ENCODE measurements around the gene FAM210A.

DNA sequence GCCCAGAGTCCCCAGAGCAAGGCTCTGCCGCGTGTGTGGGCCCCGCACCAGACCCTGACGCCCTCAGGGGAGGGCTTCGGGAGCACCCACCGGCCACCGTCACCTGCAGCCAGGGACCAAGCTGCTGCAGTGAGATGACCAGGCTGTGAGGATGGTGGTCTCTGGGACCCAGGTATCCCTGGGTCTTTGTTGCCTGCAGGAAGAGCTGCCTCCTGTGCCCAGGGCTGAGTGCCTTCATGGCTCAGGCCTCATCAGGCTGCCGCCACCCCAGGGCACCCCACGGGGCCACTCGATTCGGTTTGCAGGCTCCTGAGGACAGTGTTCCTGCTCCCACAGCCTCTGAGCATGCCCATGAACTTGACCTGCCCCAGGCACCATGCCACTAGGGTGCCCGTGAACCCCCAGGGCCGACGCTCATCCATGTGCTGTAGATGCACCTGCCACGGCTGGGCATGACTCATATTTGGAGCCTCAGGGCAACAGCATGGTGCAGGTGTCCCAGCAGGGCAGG lies 109.8 kb downstream of the FAM210A start:
- TF ChIP-seq, protein P1, sequence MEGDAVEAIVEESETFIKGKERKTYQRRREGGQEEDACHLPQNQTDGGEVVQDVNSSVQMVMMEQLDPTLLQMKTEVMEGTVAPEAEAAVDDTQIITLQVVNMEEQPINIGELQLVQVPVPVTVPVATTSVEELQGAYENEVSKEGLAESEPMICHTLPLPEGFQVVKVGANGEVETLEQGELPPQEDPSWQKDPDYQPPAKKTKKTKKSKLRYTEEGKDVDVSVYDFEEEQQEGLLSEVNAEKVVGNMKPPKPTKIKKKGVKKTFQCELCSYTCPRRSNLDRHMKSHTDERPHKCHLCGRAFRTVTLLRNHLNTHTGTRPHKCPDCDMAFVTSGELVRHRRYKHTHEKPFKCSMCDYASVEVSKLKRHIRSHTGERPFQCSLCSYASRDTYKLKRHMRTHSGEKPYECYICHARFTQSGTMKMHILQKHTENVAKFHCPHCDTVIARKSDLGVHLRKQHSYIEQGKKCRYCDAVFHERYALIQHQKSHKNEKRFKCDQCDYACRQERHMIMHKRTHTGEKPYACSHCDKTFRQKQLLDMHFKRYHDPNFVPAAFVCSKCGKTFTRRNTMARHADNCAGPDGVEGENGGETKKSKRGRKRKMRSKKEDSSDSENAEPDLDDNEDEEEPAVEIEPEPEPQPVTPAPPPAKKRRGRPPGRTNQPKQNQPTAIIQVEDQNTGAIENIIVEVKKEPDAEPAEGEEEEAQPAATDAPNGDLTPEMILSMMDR (IDR thresholded peaks at IDR 0.05): no peak
- no peak for TF ChIP-seq POLR2A (IDR thresholded peaks at IDR 0.05)

Measured in esophagus squamous epithelium (tissue), 4 donors.